GM06990 (cell line): ENCODE results near the gene ATXN2.
"Not testable (repeated sequence)": the region's sequence is repeated elsewhere in the genome, so short reads cannot be mapped to it uniquely, and the experiment has no call there.

Experiments
- DNase-seq: peaks from one replicate; pipeline ENCODE4 v3.0.0-alpha.2; 2011; ENCODE audit not compliant: insufficient read length; ENCODE audit errors: extremely low read depth
- H3K27me3 ChIP-seq: replicated peaks from 2 replicates; pipeline ENCODE4 v1.6.0; 2011; ENCODE audit warnings: low read length; ENCODE audit not compliant: control insufficient read depth, insufficient read depth
- H3K36me3 ChIP-seq: 2 replicates; pipeline ENCODE4 v1.5.1; 2011; ENCODE audit warnings: low read length; ENCODE audit not compliant: control insufficient read depth, insufficient read depth
- H3K4me3 ChIP-seq: replicated peaks from 2 replicates; pipeline ENCODE4 v1.5.1; 2011; ENCODE audit warnings: low read depth, mild to moderate bottlenecking, control low read depth, low read length
- CTCF ChIP-seq: IDR thresholded peaks from 2 replicates; pipeline ENCODE4 v1.5.1; 2011; ENCODE audit warnings: low read length, control low read depth, mild to moderate bottlenecking, inconsistent platforms; ENCODE audit not compliant: insufficient read depth, poor library complexity, severe bottlenecking

Gene ATXN2

GRCh38 chr12:111523587-111524167, 75.4 kb downstream of the ATXN2 start:
- Histone ChIP-seq H3K27me3 (no peaks in the 10 kb centered on the region), H3K36me3 (no peaks in the 10 kb centered on the region; the same call in none of the 2 replicates)
- TF ChIP-seq CTCF: no peak

GRCh38 chr12:111521801-111522200, 77.3 kb downstream of the ATXN2 start:
- Histone ChIP-seq H3K27me3 (no peaks in the 10 kb centered on the region), H3K36me3 (no peaks in the 10 kb centered on the region; the same call in none of the 2 replicates), H3K4me3 (no peak overlapping the region)
- TF ChIP-seq CTCF: no peak
- no peak for DNase-seq

More at GRCh38 chr12:111523587-111524167, 75.4 kb downstream of the ATXN2 start:
- H3K4me3 ChIP-seq: no peak overlapping the region
- DNase-seq: no peak

GRCh38 chr12:111519937-111520336, 79.2 kb downstream of the ATXN2 start:
- no peak for TF ChIP-seq CTCF
- Histone ChIP-seq H3K27me3 (no peaks in the 10 kb centered on the region), H3K36me3 (no peaks in the 10 kb centered on the region; the same call in 1 of the 2 replicates), H3K4me3 (no peak overlapping the region)
- no peak for DNase-seq

GRCh38 chr12:111519083-111519482, 80.0 kb downstream of the ATXN2 start:
- no peak for TF ChIP-seq CTCF
- no peak for DNase-seq
- no peaks in the 10 kb centered on the region for H3K27me3 ChIP-seq
- no peak overlapping the region for H3K4me3 ChIP-seq
- no peaks in the 10 kb centered on the region; the same call in 1 of the 2 replicates for H3K36me3 ChIP-seq

GRCh38 chr12:111507719-111508118, 91.4 kb downstream of the ATXN2 start:
- H3K27me3 ChIP-seq, H3K4me3 ChIP-seq, H3K36me3 ChIP-seq, DNase-seq: not testable (repeated sequence)

GRCh38 chr12:111507258-111507657, 91.9 kb downstream of the ATXN2 start:
- DNase-seq, H3K4me3 ChIP-seq, H3K27me3 ChIP-seq, H3K36me3 ChIP-seq: not testable (repeated sequence)

- no peak for TF ChIP-seq CTCF
- Histone ChIP-seq H3K4me3 (no peak overlapping the region), H3K27me3 (no peaks in the 10 kb centered on the region), H3K36me3 (peaks cover 2% of the 10 kb centered on the region)
- no peak for DNase-seq
Measured at GRCh38 chr12:111506260-111506659, 92.9 kb downstream of the ATXN2 start.
